OCI-LY3 (cell line): Measurements from ENCODE around the gene RETREG2.
A peak's percentile ranks its signal among the peaks of the same experiment; 100 is the strongest.

ENCODE experiments used
- H2AFZ ChIP-seq: fragments of 200-600, 300-600 bp; shearing (Covaris generic); 2 replicates; pipeline ENCODE4 v1.6.0; 2014; ENCODE audit warnings: antibody characterized with exemption, low read depth, low read length
- H3K27ac ChIP-seq: fragments of 200-600, 300-600 bp; sonication (generic); 2 replicates; pipeline ENCODE4 v1.5.1; 2014; ENCODE audit warnings: mild to moderate bottlenecking, low read length, moderate library complexity, mixed read lengths
- H3K27me3 ChIP-seq: fragments of 200-600, 300-600 bp; sonication (generic); 2 replicates; pipeline ENCODE4 v1.6.1; 2014; ENCODE audit warnings: low read depth, low read length, mixed read lengths
- H3K36me3 ChIP-seq: fragments of 200-600, 300-600 bp; sonication (generic); replicated peaks from 2 replicates; pipeline ENCODE3; 2014; ENCODE audit warnings: low read depth, low read length, mixed read lengths
- H3K4me1 ChIP-seq: fragments of 300-600, 200-600 bp; sonication (generic); 2 replicates; pipeline ENCODE4 v1.6.1; 2014; ENCODE audit warnings: low read length, mixed read lengths
- H3K4me2 ChIP-seq: fragments of 200-600, 300-600 bp; sonication (generic); 2 replicates; pipeline ENCODE4 v1.6.1; 2014; ENCODE audit warnings: low read length, mixed read lengths
- H3K4me3 ChIP-seq: fragments of 300-600, 200-600 bp; sonication (generic); 2 replicates; pipeline ENCODE4 v1.5.1; 2014; ENCODE audit warnings: antibody characterized with exemption, mild to moderate bottlenecking, low read length, moderate library complexity
- H3K79me2 ChIP-seq: fragments of 300-600, 200-600 bp; shearing (Covaris generic); 2 replicates; pipeline ENCODE4 v1.6.1; 2014; ENCODE audit warnings: mild to moderate bottlenecking, low read length, mixed read lengths
- H3K9ac ChIP-seq: fragments of 300-600, 200-600 bp; shearing (Covaris generic); 2 replicates; pipeline ENCODE4 v1.6.0; 2014; ENCODE audit warnings: mild to moderate bottlenecking, low read length, moderate library complexity
- H3K9me3 ChIP-seq: fragments of 200-600, 300-600 bp; shearing (Covaris generic); 2 replicates; pipeline ENCODE4 v1.6.1; 2014; ENCODE audit warnings: low read length, mixed read lengths; ENCODE audit not compliant: insufficient read depth
- H4K20me1 ChIP-seq: fragments of 200-600, 300-600 bp; sonication (generic); 2 replicates; pipeline ENCODE4 v1.6.1; 2016; ENCODE audit warnings: low read length, mixed read lengths; ENCODE audit not compliant: insufficient read depth
- EZH2phosphoT487 ChIP-seq: fragments of 200-600 bp; shearing (Covaris generic); IDR thresholded peaks from 2 replicates; pipeline ENCODE4 v1.6.1; 2018; ENCODE audit warnings: antibody characterized with exemption, mixed run types, low read depth
- TF ChIP-seq, protein P1 (sequence below): fragments of 200-600, 300-600 bp; sonication (generic); IDR thresholded peaks from 2 replicates; pipeline ENCODE4 v1.5.1; 2014; ENCODE audit warnings: antibody characterized with exemption, low read length, low read depth

The RETREG2 gene

GRCh38 chr2:219230059-219230540 is 52.0 kb downstream of the RETREG2 start:
- Histone ChIP-seq H3K4me1 (peaks cover 14% of the 10 kb centered on the region), H2AFZ (no peak overlapping the region; the same call in 1 of the 2 replicates), H3K79me2 (peaks cover 31% of the 10 kb centered on the region), H3K4me2 (peak overlapping the region; percentile 80), H3K4me3 (peak overlapping the region; percentile 100), H3K9me3 (no peaks in the 10 kb centered on the region), H3K27ac (peak overlapping the region; percentile 59), H3K27me3 (no peaks in the 10 kb centered on the region), H4K20me1 (no peaks in the 10 kb centered on the region), H3K36me3 (peaks cover 20% of the 10 kb centered on the region), H3K9ac (peak overlapping the region; percentile 68)
- no peak for TF ChIP-seq EZH2phosphoT487
- TF ChIP-seq, protein P1, sequence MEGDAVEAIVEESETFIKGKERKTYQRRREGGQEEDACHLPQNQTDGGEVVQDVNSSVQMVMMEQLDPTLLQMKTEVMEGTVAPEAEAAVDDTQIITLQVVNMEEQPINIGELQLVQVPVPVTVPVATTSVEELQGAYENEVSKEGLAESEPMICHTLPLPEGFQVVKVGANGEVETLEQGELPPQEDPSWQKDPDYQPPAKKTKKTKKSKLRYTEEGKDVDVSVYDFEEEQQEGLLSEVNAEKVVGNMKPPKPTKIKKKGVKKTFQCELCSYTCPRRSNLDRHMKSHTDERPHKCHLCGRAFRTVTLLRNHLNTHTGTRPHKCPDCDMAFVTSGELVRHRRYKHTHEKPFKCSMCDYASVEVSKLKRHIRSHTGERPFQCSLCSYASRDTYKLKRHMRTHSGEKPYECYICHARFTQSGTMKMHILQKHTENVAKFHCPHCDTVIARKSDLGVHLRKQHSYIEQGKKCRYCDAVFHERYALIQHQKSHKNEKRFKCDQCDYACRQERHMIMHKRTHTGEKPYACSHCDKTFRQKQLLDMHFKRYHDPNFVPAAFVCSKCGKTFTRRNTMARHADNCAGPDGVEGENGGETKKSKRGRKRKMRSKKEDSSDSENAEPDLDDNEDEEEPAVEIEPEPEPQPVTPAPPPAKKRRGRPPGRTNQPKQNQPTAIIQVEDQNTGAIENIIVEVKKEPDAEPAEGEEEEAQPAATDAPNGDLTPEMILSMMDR = no peak

GRCh38 chr2:219234331-219234730 is 56.3 kb downstream of the RETREG2 start:
- H3K4me2 ChIP-seq = no peak overlapping the region
- H3K27ac ChIP-seq = no peak overlapping the region
- H3K27me3 ChIP-seq = no peaks in the 10 kb centered on the region
- peaks cover 7% of the 10 kb centered on the region for H3K4me1 ChIP-seq
- H4K20me1 ChIP-seq = no peaks in the 10 kb centered on the region
- no peak overlapping the region for H3K4me3 ChIP-seq
- H3K9me3 ChIP-seq = no peaks in the 10 kb centered on the region
- no peak overlapping the region for H2AFZ ChIP-seq
- no peak overlapping the region for H3K9ac ChIP-seq
- H3K36me3 ChIP-seq = peaks cover 24% of the 10 kb centered on the region
- TF ChIP-seq, protein P1 = no peak
- no peak for TF ChIP-seq EZH2phosphoT487
- H3K79me2 ChIP-seq = peaks cover 14% of the 10 kb centered on the region
